Endothelial cell of umbilical vein (primary cell): ENCODE results near the gene ASIC4. TPM values are rescaled to one million over a fixed set of nuclear protein-coding genes. Genes with fewer than 3 reads are reported as not detected.

Experiments used
- BruUV-seq: library from RNA; stranded (reverse); fragments of 400-500 nt; replicated peaks from 2 replicates; lab custom pipeline; 2021; lab: Mats Ljungman, UMichigan
- CTCF ChIA-PET: fragments of 300-600, 350-600 bp; sonication (Branson Sonifier 250); formaldehyde crosslinking; loops from one replicate; lab custom pipeline; 2021; ENCODE audit warnings: antibody characterized with exemption, inconsistent platforms; lab: Charles Lee
- POLR2A ChIA-PET: fragments of 300-600, 350-600 bp; sonication (Branson Sonifier 250); formaldehyde crosslinking; loops from one replicate; lab custom pipeline; 2021; ENCODE audit warnings: antibody characterized with exemption, inconsistent platforms; lab: Charles Lee
- DNase-seq: peaks from one replicate; pipeline ENCODE4 v3.0.0-alpha.2; 2011; ENCODE audit warnings: low read depth, low spot score
- FAIRE-seq: peaks from 2 replicates; lab custom pipeline; 2011; peaks lifted over from hg19 to GRCh38; lab: Jason Lieb, UNC
- H2AFZ ChIP-seq: 2 replicates; pipeline ENCODE4 v1.6.0; 2012; ENCODE audit warnings: low read depth, low read length, control low read depth, inconsistent platforms
- H3K27ac ChIP-seq: 2 replicates; pipeline ENCODE4 v1.5.1; 2011; ENCODE audit warnings: low read depth, mild to moderate bottlenecking, control low read depth, low read length, moderate library complexity; ENCODE audit not compliant: insufficient read depth
- H3K27me3 ChIP-seq, 2 experiments: 2 replicates each; pipeline versions ENCODE4 v1.6.0 to v1.6.1; 2011; ENCODE audit warnings: low read length in 2 of 2, mixed read lengths in 1 of 2; ENCODE audit not compliant: control insufficient read depth in 2 of 2, insufficient read depth in 2 of 2
- H3K36me3 ChIP-seq, 2 experiments: 2 replicates in 1 of 2; 3 replicates in 1 of 2; pipeline ENCODE4 v1.5.1; 2011; ENCODE audit warnings: low read length in 2 of 2, mild to moderate bottlenecking in 1 of 2, moderate library complexity in 1 of 2; ENCODE audit not compliant: control insufficient read depth in 2 of 2, insufficient read depth in 2 of 2; ENCODE audit errors: extremely low read depth in 1 of 2
- H3K4me1 ChIP-seq: 3 replicates; pipeline ENCODE4 v1.5.1; 2011; ENCODE audit warnings: mild to moderate bottlenecking, low read length; ENCODE audit not compliant: control insufficient read depth, insufficient read depth; ENCODE audit errors: extremely low read depth
- H3K4me2 ChIP-seq: 2 replicates; pipeline ENCODE4 v1.6.1; 2011; ENCODE audit warnings: low read length, control low read depth, mixed read lengths; ENCODE audit not compliant: insufficient read depth
- H3K4me3 ChIP-seq, 3 experiments: fragments of 200-600 bp in 1 of 3; sonication (generic), shearing (Covaris generic) in 1 of 3; replicated peaks in 1 of 3; 2 replicates each; pipeline ENCODE4 v1.5.1; 2011 to 2016; ENCODE audit warnings: control low read depth in 3 of 3, low read length in 3 of 3, mild to moderate bottlenecking in 2 of 3, inconsistent platforms in 1 of 3, low read depth in 1 of 3, moderate library complexity in 1 of 3; ENCODE audit not compliant: insufficient read depth in 1 of 3
- H3K79me2 ChIP-seq: 2 replicates; pipeline ENCODE4 v1.6.0; 2012; ENCODE audit warnings: low read length, inconsistent platforms; ENCODE audit not compliant: control insufficient read depth, insufficient read depth
- H3K9ac ChIP-seq: replicated peaks from 2 replicates; pipeline ENCODE3; 2011; ENCODE audit warnings: low read length, control low read depth; ENCODE audit not compliant: insufficient read depth; ENCODE audit errors: extremely low read depth
- H3K9me1 ChIP-seq: replicated peaks from 3 replicates; pipeline ENCODE4 v1.6.0; 2011; ENCODE audit warnings: mild to moderate bottlenecking, low read length; ENCODE audit not compliant: control insufficient read depth, insufficient read depth; ENCODE audit errors: extremely low read depth
- H3K9me3 ChIP-seq: replicated peaks from 2 replicates; pipeline ENCODE4 v1.5.1; 2012; ENCODE audit warnings: low read length, inconsistent platforms; ENCODE audit not compliant: control insufficient read depth, insufficient read depth
- H4K20me1 ChIP-seq: replicated peaks from 2 replicates; pipeline ENCODE3; 2011; ENCODE audit warnings: mild to moderate bottlenecking, low read length; ENCODE audit not compliant: control insufficient read depth, insufficient read depth; ENCODE audit errors: extremely low read depth
- CTCF ChIP-seq, 2 donors: IDR thresholded peaks; 1 replicate in 1 of 2; 2 replicates in 1 of 2; pipeline ENCODE4 v1.5.1; 2011; ENCODE audit warnings: low read length in 2 of 2, mild to moderate bottlenecking in 2 of 2, moderate library complexity in 2 of 2, control low read depth in 1 of 2, inconsistent platforms in 1 of 2, low read depth in 1 of 2; ENCODE audit not compliant: insufficient read depth in 1 of 2; ENCODE audit errors: extremely low read depth in 1 of 2
- EZH2 ChIP-seq: IDR thresholded peaks from 2 replicates; pipeline ENCODE4 v1.6.1; 2012; ENCODE audit warnings: borderline replicate concordance, low read depth, mild to moderate bottlenecking, moderate library complexity, low read length, inconsistent platforms; ENCODE audit not compliant: severe bottlenecking
- FOS ChIP-seq: IDR thresholded peaks from 2 replicates; pipeline ENCODE4 v1.6.1; 2011; ENCODE audit warnings: mild to moderate bottlenecking, low read length, moderate library complexity, borderline replicate concordance; ENCODE audit not compliant: insufficient read depth
- GATA2 ChIP-seq: IDR thresholded peaks from 2 replicates; pipeline ENCODE4 v1.7.0; 2011; ENCODE audit warnings: low read depth, mild to moderate bottlenecking, moderate library complexity, mixed read lengths, low read length; ENCODE audit not compliant: insufficient read length, insufficient read depth
- JUN ChIP-seq: IDR thresholded peaks from 2 replicates; pipeline ENCODE4 v1.6.1; 2011; ENCODE audit warnings: borderline replicate concordance, low read depth; ENCODE audit not compliant: insufficient read length, insufficient read depth
- MAX ChIP-seq: IDR thresholded peaks from 2 replicates; pipeline ENCODE4 v1.6.1; 2011; ENCODE audit not compliant: insufficient read depth, insufficient read length
- MYC ChIP-seq: IDR thresholded peaks from one replicate; pipeline ENCODE4 v1.6.1; 2011; ENCODE audit warnings: mild to moderate bottlenecking, low read depth, low read length
- POLR2A ChIP-seq: IDR thresholded peaks from 2 replicates; pipeline ENCODE4 v1.6.1; 2012; ENCODE audit warnings: low read depth, mild to moderate bottlenecking, control low read depth, low read length
- POLR2AphosphoS5 ChIP-seq: IDR thresholded peaks from 2 replicates; pipeline ENCODE4 v1.6.1; 2012; ENCODE audit warnings: low read depth, mild to moderate bottlenecking, control low read depth, low read length, moderate library complexity; ENCODE audit not compliant: insufficient read depth
- dilution Hi-C: fragments of 300-500 bp; cut with MboI; formaldehyde crosslinking; loops from one replicate; pipeline ENCODE4 v1.15.0; 2019; ENCODE audit warnings: low sequenced_read_pairs; ENCODE audit not compliant: extremely low pct_ligation_motif_present
- intact Hi-C: fragments of 100-400 bp; cut with micrococcal nuclease; formaldehyde crosslinking; loops from one replicate; pipeline ENCODE4 v1.10.0; 2022
- polyA plus RNA-seq, 4 experiments: library from polyadenylated mRNA; depleted of rRNA in 3 of 4; stranded (reverse) in 3 of 4; unstranded in 1 of 4; fragments of >200 nt; gene quantifications; 2 replicates each; pipeline versions ENCODE4 v1.2.1 to v1.2.3, GENCODE V29; 2011 to 2012; ENCODE audit warnings: missing spikeins in 1 of 4
- total RNA-seq: library from RNA; stranded (reverse); gene quantifications from 2 replicates; pipeline ENCODE4 v1.2.3, GENCODE V29; 2021

ASIC4 gene
- total and polyA plus RNA-seq, 2 donors (not counting 3 experiments of a cell fraction or from before 2014, with no cell fraction given): not detected

DNA sequence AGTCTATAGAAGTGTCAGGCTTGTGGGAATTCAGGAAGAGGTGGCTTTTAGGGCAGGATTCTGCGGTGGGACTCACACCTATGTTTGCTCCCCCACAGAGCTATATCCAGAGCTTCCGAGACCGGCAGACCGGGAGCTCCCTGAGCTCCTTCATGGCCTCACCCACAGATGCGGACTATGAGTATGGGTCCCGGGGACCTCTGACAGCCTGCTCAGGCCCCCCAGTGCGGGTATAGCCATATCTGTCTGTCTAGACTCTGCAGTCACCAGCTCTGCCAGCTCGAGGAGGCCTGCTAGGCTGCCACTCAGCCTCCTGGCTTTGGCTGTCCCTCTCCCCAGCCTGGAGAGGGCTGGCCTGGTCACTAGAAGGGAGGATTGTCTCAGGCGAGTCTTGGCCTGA lies 35.3 kb downstream of the ASIC4 start:
- DNase-seq (no peak), FAIRE-seq (no peak)
- H3K27me3 ChIP-seq: peaks cover 28 to 29% of the 10 kb centered on the region in 2 experiments
- CTCF ChIA-PET: interaction anchor here (1.0 to 2.9 kb wide), 4 partner anchors 9 to 54 kb away, joined by 4 to 14 read pairs (median 4); a partner anchor contains a TSS
- H3K79me2 ChIP-seq: no peaks in the 10 kb centered on the region
- dilution Hi-C loops (no loop called here), intact Hi-C loops (no loop called here)
- H3K36me3 ChIP-seq: no peaks in the 10 kb centered on the region
- no peaks in the 10 kb centered on the region for H3K9me1 ChIP-seq
- no TSS peak for BruUV-seq
- H3K4me1 ChIP-seq: no peaks in the 10 kb centered on the region
- no peak overlapping the region for H3K4me3 ChIP-seq
- H3K9ac ChIP-seq: no peak overlapping the region
- no peaks in the 10 kb centered on the region for H4K20me1 ChIP-seq
- H3K9me3 ChIP-seq: no peaks in the 10 kb centered on the region
- POLR2A ChIA-PET: no interaction called here
- no peak overlapping the region for H3K27ac ChIP-seq
- no peak overlapping the region for H2AFZ ChIP-seq
- TF ChIP-seq POLR2A (no peak), EZH2 (no peak), POLR2AphosphoS5 (no peak), MAX (no peak), FOS (no peak), JUN (no peak), MYC (no peak), GATA2 (no peak), CTCF (IDR thresholded peaks at IDR 0.05; ENCODE audit: extremely low read depth in 1 of 2, insufficient read depth in 1 of 2, low read depth in 1 of 2, low read length in 2 of 2) (no peak)
- no peak overlapping the region for H3K4me2 ChIP-seq
